ENCODE measurements around the gene SIL1.
A peak's percentile ranks its signal among the peaks of the same experiment; 100 is the strongest.
"Not testable (repeated sequence)": the region's sequence is repeated elsewhere in the genome, so short reads cannot be mapped to it uniquely, and the experiment has no call there.

The SIL1 gene

GRCh38 chr5:139138109-139138508 is 60.1 kb downstream of the SIL1 start:
- DNase-seq, result no peak

DNA sequence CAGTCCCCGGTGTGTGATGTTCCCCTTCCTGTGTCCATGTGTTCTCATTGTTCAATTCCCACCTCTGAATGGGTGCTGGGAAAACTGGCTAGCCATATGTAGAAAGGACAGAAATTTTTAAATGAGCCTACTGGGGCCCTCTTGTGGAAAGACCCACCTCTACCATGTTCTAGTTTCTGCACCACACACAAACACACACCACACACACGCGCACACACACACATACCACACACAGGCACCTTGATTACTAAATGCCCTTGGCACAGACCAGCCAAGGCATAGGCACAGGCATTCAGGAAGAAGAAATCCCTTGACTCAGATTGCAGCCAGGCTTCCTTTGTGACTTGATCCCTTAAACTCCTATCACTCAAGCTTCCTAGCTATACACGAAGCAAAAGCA is 60.5 kb downstream of the SIL1 start:
- peak; percentile 12 for DNase-seq

DNA sequence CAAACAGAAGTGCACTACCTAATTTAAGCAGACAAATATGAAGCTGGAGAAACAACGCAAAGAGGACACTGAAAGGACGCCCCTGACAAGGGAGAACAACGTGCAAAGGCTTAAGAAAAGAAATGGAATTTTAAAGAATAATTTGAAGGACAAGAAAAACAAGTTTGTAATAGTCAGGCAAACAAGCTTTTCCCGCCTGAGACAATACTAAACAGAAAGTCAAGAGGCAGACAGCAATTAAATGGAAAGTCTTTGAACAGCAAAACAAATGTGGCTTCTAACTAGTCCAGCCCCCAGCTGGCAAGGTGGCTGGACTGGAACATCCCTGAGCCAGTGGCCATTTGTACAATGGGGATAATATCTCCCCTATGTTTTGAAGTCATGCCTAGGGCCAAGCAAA is 63.3 kb downstream of the SIL1 start:
- DNase-seq, result no peak

GRCh38 chr5:139133282-139133681 is 64.9 kb downstream of the SIL1 start:
- DNase-seq, result no peak

- no peak for DNase-seq
Observed at GRCh38 chr5:139132515-139132914, 65.7 kb downstream of the SIL1 start.

DNA sequence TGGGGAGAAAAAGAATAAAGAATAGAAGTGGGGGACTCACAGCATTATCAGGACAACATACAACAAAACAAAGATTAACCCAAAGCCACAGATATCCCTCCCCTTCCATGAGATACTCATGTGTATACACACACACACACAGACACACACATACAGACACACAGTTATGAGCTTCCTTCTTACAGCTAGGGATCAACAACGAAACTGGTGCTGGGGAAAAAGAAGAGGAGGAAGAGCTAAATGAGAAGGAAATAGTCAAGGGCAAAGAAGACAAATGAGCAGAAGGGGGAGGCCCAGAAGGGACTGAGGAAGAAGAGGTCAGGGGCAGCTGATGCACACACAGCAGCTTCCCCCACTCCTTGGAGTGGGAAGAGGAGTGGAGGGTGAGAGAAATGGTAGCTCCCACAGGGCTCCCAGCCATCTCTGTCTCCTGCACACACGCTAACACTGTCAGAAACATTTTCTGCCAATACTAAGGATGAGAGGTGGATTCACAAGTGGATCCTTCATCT is 66.2 kb downstream of the SIL1 start:
- no peak for DNase-seq

- DNase-seq, result no peak
Observed at GRCh38 chr5:139131465-139131864, 66.7 kb downstream of the SIL1 start.

- no peak for DNase-seq
Observed at GRCh38 chr5:139131062-139131461, 67.1 kb downstream of the SIL1 start.

- no peak for DNase-seq
Observed at GRCh38 chr5:139130214-139130613, 68.0 kb downstream of the SIL1 start.

DNA sequence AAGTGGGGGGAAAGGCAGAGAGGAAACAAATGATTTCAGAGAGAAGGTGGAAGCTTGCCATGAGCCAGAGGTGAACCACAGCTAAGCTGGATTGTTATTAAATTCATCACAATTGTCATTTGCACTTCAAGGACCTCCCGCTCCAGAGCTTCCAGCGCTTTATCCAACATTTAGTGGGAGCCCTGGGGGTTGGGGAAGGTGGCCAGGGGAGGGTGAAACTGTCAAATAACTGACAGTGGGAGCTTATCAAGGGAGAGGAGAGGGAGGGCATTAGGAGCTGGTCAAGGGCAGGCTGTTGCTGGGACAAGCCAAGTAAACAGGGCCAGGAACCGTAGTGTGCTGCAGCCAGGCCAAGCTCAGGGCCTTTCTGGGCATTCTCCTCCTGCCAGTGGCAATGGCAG is 71.5 kb downstream of the SIL1 start:
- DNase-seq, result no peak

DNA sequence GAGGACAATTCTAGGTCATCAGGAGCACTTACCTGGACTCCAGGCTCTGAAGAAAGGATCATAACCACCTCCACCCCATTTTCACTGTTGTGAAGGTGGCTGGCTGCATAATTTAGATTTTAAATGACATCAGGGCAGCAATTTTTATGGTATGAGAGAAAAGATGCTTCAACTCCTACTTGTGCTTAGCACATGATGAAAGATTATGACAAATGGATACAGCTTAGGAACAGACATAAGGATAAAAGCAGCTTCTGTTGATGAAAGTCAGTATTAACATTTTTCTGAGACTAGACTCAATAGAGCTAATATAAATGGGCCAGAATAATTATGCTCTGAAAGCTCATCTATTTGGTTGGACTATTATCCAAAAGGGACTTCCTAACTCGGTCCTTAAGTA is 72.2 kb downstream of the SIL1 start:
- no peak for DNase-seq

DNA sequence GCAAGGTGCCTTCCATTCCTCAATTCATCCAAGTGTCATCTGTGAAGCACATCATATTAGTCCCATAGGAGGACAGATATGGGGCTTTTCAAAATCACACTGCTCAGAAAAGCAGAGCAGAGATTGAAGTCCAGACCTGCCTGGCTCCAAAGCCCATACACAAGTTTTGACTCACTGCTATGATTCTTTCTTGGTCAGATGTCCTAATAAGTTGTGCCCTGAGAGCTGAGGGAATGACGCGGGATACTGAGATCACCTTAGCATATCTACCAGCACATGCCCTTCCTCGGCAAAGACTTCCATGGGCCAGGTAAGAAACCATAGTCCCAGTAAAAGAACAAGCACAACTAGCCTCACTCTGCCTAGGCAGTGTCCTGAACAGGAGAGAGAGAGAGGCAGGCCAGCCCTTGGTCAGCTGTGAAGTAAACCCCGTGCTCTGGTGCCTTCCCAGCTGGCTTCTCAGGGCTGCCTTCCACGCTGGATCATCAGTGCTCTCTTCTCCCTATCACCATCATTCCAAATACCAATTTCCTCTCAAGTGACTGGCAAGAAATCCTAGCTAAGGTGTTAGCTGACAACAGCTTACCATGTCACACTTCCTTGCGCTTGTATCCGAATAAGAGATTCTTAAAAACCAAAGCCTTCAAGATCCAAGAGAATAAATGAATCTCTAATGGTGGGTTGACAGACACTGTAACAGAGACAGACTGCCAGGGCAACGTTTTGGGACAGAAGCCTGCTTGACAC is 73.2 kb downstream of the SIL1 start:
- DNase-seq, result no peak

GRCh38 chr5:139121120-139121519 is 77.0 kb downstream of the SIL1 start:
- no peak for DNase-seq

DNA sequence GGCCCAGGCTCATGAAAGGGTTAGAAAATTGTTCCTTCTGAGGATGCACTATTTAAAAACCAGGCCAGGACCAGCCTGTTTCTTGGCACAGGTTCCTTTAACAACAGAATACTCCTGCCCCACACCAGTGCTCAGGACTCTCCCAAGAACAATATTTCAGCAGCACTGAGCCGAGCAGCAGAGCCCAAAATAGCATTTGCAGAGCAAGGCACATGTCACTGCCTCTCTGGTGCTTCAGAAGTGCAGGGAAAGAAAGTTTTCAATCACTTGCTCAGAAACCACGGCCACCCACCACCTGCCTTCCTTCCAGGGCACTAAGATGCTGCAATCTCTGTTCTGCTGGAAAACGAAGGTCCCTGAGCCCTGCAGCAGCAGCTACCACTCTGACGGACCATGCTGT is 77.6 kb downstream of the SIL1 start:
- no peak for DNase-seq

DNA sequence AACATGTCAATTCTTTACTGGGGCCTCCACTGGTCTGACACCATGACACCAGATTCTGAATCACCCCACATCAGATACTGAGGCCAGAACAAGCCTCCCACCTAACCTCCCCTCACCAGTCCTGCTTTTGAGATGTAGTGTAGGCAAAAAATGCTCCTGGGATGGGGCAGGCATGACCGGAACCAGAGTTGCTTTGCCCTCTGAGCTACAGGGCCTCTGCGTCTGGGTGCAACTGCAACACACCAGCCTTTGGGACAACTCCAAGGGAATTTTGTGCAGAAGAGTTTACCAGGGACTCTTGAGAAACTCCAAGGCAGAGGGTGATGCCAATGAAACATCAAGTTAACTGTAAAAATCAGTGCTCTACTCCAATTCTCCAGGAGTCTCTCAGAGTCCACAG is 79.4 kb downstream of the SIL1 start:
- no peak for DNase-seq

GRCh38 chr5:139117342-139117884 is 80.8 kb downstream of the SIL1 start:
- DNase-seq, result no peak

GRCh38 chr5:139116100-139116655 is 82.0 kb downstream of the SIL1 start:
- no peak for DNase-seq

DNA sequence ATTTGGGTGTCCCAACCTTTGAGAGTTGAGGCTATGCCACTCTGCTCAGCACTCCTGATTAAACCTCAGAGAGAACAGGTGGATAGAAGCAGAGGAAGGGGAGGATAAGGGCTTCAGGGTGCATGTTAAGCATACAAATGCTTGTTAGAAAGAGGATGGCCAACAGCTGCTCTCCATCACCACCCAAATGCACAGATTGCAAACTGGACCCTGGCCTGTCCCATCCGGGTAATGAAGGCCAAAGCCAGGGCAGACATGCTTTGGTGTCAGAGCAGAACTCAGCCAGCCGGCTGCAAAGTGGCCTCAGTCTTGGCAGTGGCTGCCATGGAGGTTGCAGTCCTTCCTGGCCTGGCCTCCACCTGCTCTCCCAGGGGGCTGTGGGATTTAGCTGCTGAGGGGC is 84.3 kb downstream of the SIL1 start:
- no peak for DNase-seq

DNA sequence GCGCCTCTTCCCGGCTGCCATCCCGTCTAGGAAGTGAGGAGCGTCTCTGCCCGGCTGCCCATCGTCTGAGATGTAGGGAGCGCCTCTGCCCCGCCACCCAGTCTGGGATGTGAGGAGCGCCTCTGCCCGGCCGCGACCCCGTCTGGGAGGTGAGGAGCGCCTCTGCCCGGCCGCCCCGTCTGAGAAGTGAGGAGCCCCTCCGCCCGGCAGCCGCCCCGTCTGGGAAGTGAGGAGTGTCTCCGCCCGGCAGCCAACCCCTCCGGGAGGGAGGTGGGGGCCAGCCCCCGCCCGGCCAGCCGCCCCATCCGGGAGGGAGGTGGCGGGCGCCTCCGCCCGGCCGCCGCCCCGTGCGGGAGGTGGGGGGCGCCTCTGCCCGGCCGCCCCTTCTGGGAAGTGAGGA is 85.8 kb downstream of the SIL1 start:
- not testable (repeated sequence) for DNase-seq

- no peak for DNase-seq
Observed at GRCh38 chr5:139110526-139111168, 87.5 kb downstream of the SIL1 start.

- DNase-seq, result no peak
Observed at GRCh38 chr5:139108063-139108824, 89.9 kb downstream of the SIL1 start.

DNA sequence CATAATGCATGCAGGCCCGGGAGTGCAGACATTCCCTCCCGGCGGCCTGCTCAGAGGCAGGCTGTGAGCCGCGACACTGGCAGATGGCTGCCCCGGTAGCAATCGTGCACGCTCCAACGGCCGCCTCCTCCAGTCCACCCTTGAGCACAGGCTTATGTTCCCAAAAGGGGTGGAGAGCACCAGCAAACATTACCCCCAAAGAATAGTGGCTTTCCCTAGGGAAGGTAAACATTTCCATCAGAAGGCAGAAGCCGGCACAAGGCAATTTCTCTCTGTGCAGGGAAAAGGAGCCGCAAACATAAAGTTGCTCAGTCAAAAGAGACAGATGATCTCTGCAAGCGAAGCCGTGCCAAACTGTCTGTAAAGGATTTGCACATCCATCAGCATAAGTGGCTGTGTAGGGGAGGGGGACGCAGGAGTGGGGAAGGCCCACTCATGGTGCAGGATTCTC is 92.5 kb downstream of the SIL1 start:
- no peak for DNase-seq
